GM06990 (cell line): Measurements from ENCODE around the gene MCTP1.

Experiments
- DNase-seq: peaks from one replicate; pipeline ENCODE4 v3.0.0-alpha.2; 2011; ENCODE audit not compliant: insufficient read length; ENCODE audit errors: extremely low read depth
- H3K27me3 ChIP-seq: replicated peaks from 2 replicates; pipeline ENCODE4 v1.6.0; 2011; ENCODE audit warnings: low read length; ENCODE audit not compliant: control insufficient read depth, insufficient read depth
- H3K36me3 ChIP-seq: 2 replicates; pipeline ENCODE4 v1.5.1; 2011; ENCODE audit warnings: low read length; ENCODE audit not compliant: control insufficient read depth, insufficient read depth
- H3K4me3 ChIP-seq: replicated peaks from 2 replicates; pipeline ENCODE4 v1.5.1; 2011; ENCODE audit warnings: low read depth, mild to moderate bottlenecking, control low read depth, low read length
- CTCF ChIP-seq: IDR thresholded peaks from 2 replicates; pipeline ENCODE4 v1.5.1; 2011; ENCODE audit warnings: low read length, control low read depth, mild to moderate bottlenecking, inconsistent platforms; ENCODE audit not compliant: insufficient read depth, poor library complexity, severe bottlenecking

MCTP1 gene

DNA sequence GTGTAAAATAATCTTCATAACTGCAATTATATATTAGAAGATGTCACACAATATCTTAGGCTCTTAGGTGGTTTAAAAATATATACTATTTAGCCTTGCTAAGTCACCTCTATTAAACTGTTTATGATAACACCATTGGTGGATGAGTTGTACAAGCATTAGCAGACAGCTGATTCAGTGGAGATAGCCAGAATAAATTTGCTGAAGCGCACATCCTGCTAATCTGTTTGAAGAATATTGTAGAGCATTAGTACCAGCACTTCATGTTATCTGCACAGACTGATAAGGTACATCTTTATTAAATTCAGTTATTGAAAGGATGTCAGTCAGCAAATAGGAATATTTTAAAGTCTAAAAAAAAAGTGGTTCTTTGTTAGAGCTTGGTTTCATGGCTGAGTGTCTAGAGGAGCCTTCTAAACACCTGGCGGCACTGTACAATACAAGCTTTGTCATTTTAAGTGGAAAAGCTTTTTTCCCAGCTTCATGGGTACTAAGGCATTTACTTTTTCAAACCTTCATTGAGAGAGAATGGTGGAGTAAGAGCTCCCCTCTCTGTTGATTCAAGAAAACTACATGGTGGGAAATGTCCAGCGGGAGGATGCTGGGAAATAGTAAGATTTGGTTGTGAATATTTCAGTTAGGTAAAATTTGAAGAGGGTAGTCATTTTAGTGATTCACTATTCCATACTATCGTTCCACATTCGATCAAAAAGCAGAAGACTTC, 391.3 kb downstream of the MCTP1 start:
- peak; percentile 31 for TF ChIP-seq CTCF
- Histone ChIP-seq H3K36me3 (no peaks in the 10 kb centered on the region), H3K27me3 (no peaks in the 10 kb centered on the region), H3K4me3 (no peak overlapping the region)
- DNase-seq, result no peak

GRCh38 chr5:94891972-94892371, 392.9 kb downstream of the MCTP1 start:
- no peak overlapping the region for H3K4me3 ChIP-seq
- TF ChIP-seq CTCF, result no peak
- H3K36me3 ChIP-seq, result no peaks in the 10 kb centered on the region
- DNase-seq, result no peak
- H3K27me3 ChIP-seq, result no peaks in the 10 kb centered on the region

DNA sequence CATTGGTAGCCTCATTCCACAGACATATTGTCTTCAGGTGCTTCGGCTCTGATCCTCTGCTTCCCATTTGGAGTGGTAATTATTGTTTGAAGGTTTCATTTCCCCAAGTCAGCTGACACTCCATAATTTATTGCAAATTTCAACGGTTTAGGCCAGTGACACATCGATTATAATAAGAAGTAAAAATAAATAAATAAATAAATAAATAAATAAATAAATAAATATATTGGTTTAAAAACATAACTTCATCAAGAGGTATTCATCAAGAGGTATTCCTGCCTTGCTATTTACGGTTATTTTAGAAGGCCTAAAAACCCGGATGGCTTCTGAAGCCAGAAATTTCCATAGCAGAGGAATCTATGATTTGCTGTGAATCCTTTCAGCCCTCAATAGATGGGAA, 393.3 kb downstream of the MCTP1 start:
- Histone ChIP-seq H3K4me3 (no peak overlapping the region), H3K27me3 (no peaks in the 10 kb centered on the region), H3K36me3 (no peaks in the 10 kb centered on the region)
- no peak for DNase-seq
- no peak for TF ChIP-seq CTCF

DNA sequence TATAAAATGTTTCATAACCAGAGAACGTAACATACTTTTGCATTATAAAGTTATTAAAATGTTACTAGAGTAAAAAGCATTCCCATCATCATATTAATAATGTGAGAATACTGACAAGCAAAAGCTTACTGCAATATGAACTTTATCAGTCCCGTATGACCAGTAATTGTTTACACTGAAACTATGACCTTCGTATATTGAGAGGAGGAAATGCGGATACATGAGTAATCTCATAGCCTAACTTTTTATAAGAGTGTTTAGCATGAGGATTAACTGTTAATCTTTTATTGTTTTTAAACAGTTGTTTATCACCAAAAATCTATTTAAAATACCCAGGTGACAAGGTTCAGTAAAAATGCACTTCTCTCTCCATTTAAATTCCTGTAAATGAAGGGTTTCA, 394.0 kb downstream of the MCTP1 start:
- no peak overlapping the region for H3K4me3 ChIP-seq
- no peaks in the 10 kb centered on the region for H3K36me3 ChIP-seq
- TF ChIP-seq CTCF, result no peak
- DNase-seq, result no peak
- H3K27me3 ChIP-seq, result no peaks in the 10 kb centered on the region

GRCh38 chr5:94888674-94889073, 396.2 kb downstream of the MCTP1 start:
- Histone ChIP-seq H3K27me3 (no peaks in the 10 kb centered on the region), H3K36me3 (no peaks in the 10 kb centered on the region), H3K4me3 (no peak overlapping the region)
- DNase-seq, result no peak
- TF ChIP-seq CTCF, result no peak

GRCh38 chr5:94885931-94886330, 399.0 kb downstream of the MCTP1 start:
- Histone ChIP-seq H3K4me3 (no peak overlapping the region), H3K36me3 (no peaks in the 10 kb centered on the region), H3K27me3 (no peaks in the 10 kb centered on the region)
- no peak for TF ChIP-seq CTCF
- DNase-seq, result no peak
